K562 (cell line): ENCODE results near the gene NPB. TPM values are rescaled to one million over a fixed set of nuclear protein-coding genes. Genes with fewer than 3 reads are reported as not detected.

Experiments used
- ARID3B ChIP-seq: fragments of 250-450 bp; sonication (Bioruptor Pico); IDR thresholded peaks from 2 replicates; pipeline ENCODE4 v1.4.0; 2020; ENCODE audit warnings: borderline replicate concordance
- CHD2 ChIP-seq: IDR thresholded peaks from 2 replicates; pipeline ENCODE4 v1.6.1; 2011; ENCODE audit warnings: low read depth, low read length
- DNMT1 ChIP-seq: fragments of 450-650 bp; IDR thresholded peaks from 2 replicates; pipeline ENCODE4 v1.6.1; 2016; ENCODE audit warnings: antibody characterized with exemption, mild to moderate bottlenecking
- ETS1 ChIP-seq: conservative IDR thresholded peaks from 2 replicates; pipeline ENCODE4 v1.6.1; 2011; ENCODE audit warnings: low read depth, mild to moderate bottlenecking, low read length; ENCODE audit not compliant: control insufficient read depth
- HMGN3 ChIP-seq: IDR thresholded peaks from 2 replicates; pipeline ENCODE4 v1.6.1; 2011; ENCODE audit warnings: borderline replicate concordance, low read depth, mild to moderate bottlenecking, mixed read lengths, low read length; ENCODE audit not compliant: insufficient read length; ENCODE audit errors: extremely low read depth
- ILK ChIP-seq: fragments of 450-650 bp; IDR thresholded peaks from 2 replicates; pipeline ENCODE4 v1.6.1; 2016; ENCODE audit warnings: missing genetic modification characterization, low read depth, mild to moderate bottlenecking, missing compliant biosample characterization, moderate library complexity, borderline replicate concordance
- JUND ChIP-seq, 2 experiments: IDR thresholded peaks; 2 replicates in 1 of 2; 3 replicates in 1 of 2; pipeline ENCODE4 v1.6.1; 2011; ENCODE audit warnings: borderline replicate concordance in 2 of 2, low read depth in 2 of 2, low read length in 2 of 2, improper control_type of control experiment in 1 of 2, missing biosample characterization in 1 of 2, missing genetic modification characterization in 1 of 2, missing genetic modification reagents in 1 of 2
- KLF13 ChIP-seq: fragments of 450-650 bp; IDR thresholded peaks from 2 replicates; pipeline ENCODE4 v1.6.1; 2016; ENCODE audit warnings: missing genetic modification characterization, low read depth, mild to moderate bottlenecking, missing compliant biosample characterization, moderate library complexity, borderline replicate concordance
- NRF1 ChIP-seq, 2 experiments: fragments of 450-650 bp; IDR thresholded peaks in 1 of 2; conservative IDR thresholded peaks in 1 of 2; 2 replicates each; pipeline ENCODE4 v1.6.1; 2014; ENCODE audit warnings: mild to moderate bottlenecking in 2 of 2
- POLR3G ChIP-seq: IDR thresholded peaks from 2 replicates; pipeline ENCODE4 v1.6.1; 2011; ENCODE audit not compliant: insufficient read length, insufficient replicate concordance; ENCODE audit errors: extremely low read depth
- SMARCA4 ChIP-seq: fragments of 450-650 bp; IDR thresholded peaks from 2 replicates; pipeline ENCODE4 v1.6.1; 2016
- SMC3 ChIP-seq: conservative IDR thresholded peaks from 2 replicates; pipeline ENCODE4 v1.6.1; 2011; ENCODE audit warnings: low read depth, low read length, improper control_type of control experiment; ENCODE audit not compliant: insufficient read depth
- TOE1 ChIP-seq, 2 experiments: fragments of 450-650 bp in 1 of 2; sonication (generic) in 1 of 2; formaldehyde crosslinking in 1 of 2; IDR thresholded peaks; 2 replicates each; pipeline versions ENCODE4 v1.7.1 to v1.8.0; 2016 to 2022; ENCODE audit warnings: borderline replicate concordance in 2 of 2, mild to moderate bottlenecking in 2 of 2, antibody characterized with exemption in 1 of 2, inconsistent platforms in 1 of 2, low read depth in 1 of 2, missing genetic modification reagents in 1 of 2, moderate library complexity in 1 of 2
- YBX1 ChIP-seq: fragments of 450-650 bp; IDR thresholded peaks from 2 replicates; pipeline ENCODE4 v1.7.1; 2016; ENCODE audit warnings: mild to moderate bottlenecking
- ZBTB34 ChIP-seq: fragments of 250-450 bp; sonication (Bioruptor Pico); IDR thresholded peaks from 2 replicates; pipeline ENCODE4 v1.8.0; 2021; ENCODE audit warnings: mild to moderate bottlenecking, moderate library complexity
- ZBTB7A ChIP-seq: IDR thresholded peaks from 2 replicates; pipeline ENCODE4 v1.6.1; 2011; ENCODE audit warnings: low read depth, mild to moderate bottlenecking, low read length, moderate library complexity, borderline replicate concordance; ENCODE audit not compliant: control insufficient read depth
- ZFP30 ChIP-seq: fragments of 250-450 bp; sonication (Bioruptor Pico); IDR thresholded peaks from 2 replicates; pipeline ENCODE4 v1.8.0; 2022; ENCODE audit warnings: moderate library complexity, mild to moderate bottlenecking, inconsistent platforms, borderline replicate concordance
- ZNF586 ChIP-seq: fragments of 450-650 bp; formaldehyde crosslinking; conservative IDR thresholded peaks from 2 replicates; pipeline ENCODE4 v1.4.0; 2020; ENCODE audit warnings: mild to moderate bottlenecking, moderate library complexity
- polyA plus RNA-seq, 8 experiments: library from polyadenylated mRNA; depleted of rRNA in 4 of 8; stranded (reverse) in 5 of 8; unstranded in 3 of 8; fragments of >200 nt; fragmentation: Nextera tagmentation in 2 of 8; fragmentation: Illumina TruSeq in 1 of 8; extraction: Ambion mirVana in 2 of 8; extraction: Trizol in 1 of 8; gene quantifications; 2 replicates each; pipeline versions ENCODE4 v1.2.1 to v1.2.3, GENCODE V29; 2011 to 2014; ENCODE audit warnings: inconsistent platforms in 1 of 8, missing spikeins in 1 of 8
- total RNA-seq, 7 experiments: library from RNA; depleted of rRNA in 6 of 7; stranded (reverse); fragments of >200 nt in 6 of 7; fragmentation: Illumina TruSeq in 2 of 7; extraction: Trizol in 2 of 7; gene quantifications; 2 replicates each; pipeline versions ENCODE4 v1.2.1 to v1.2.3, GENCODE V29; 2011 to 2021; ENCODE audit warnings: low replicate concordance in 1 of 7
- TF ChIP-seq, protein P1 (sequence below): fragments of 450-650 bp; IDR thresholded peaks from 2 replicates; pipeline ENCODE4 v1.6.1; 2014; ENCODE audit warnings: low read depth, mild to moderate bottlenecking, moderate library complexity, borderline replicate concordance

Gene NPB
- total and polyA plus RNA-seq, 9 of the 15 experiments (the other 6 are each of a cell fraction or from before 2014, with no cell fraction given) = 0.03 to 0.61 (median 0.14) TPM; not detected in 2

GRCh38 chr17:81869221-81870130 lies 32.6 kb upstream of the NPB start (continued):
- TF ChIP-seq NRF1 (conservative IDR thresholded peaks at IDR 0.05 in 1 of 2, IDR thresholded peaks at IDR 0.05 in 1 of 2) (peak; percentile 73 to 75), ZFP30 (CRISPR knock-in tag) (no peak), POLR3G (no peak), ZNF586 (CRISPR knock-in tag) (no peak), YBX1 (no peak), DNMT1 (no peak), JUND (IDR thresholded peaks at IDR 0.05; ENCODE audit: borderline replicate concordance, low read depth, low read length) (no peak), JUND (tag; IDR thresholded peaks at IDR 0.05; ENCODE audit: borderline replicate concordance, low read depth, low read length) (no peak), TOE1 (IDR thresholded peaks at IDR 0.05; ENCODE audit: borderline replicate concordance) (0 out of 2 replicates have a peak, but pooled peaks have one; percentile 58), TOE1 (CRISPR knock-in tag; IDR thresholded peaks at IDR 0.05; ENCODE audit: borderline replicate concordance, low read depth) (no peak), HMGN3 (peak; percentile 11), ZBTB7A (peak; percentile 97), CHD2 (no peak), ARID3B (CRISPR knock-in tag) (no peak), SMC3 (peak; percentile 63), ETS1 (0 out of 2 replicates have a peak, but pooled peaks have one; percentile 34), KLF13 (tag) (no peak), SMARCA4 (no peak), ZBTB34 (CRISPR knock-in tag) (no peak), ILK (tag) (no peak)
- TF ChIP-seq, protein P1, sequence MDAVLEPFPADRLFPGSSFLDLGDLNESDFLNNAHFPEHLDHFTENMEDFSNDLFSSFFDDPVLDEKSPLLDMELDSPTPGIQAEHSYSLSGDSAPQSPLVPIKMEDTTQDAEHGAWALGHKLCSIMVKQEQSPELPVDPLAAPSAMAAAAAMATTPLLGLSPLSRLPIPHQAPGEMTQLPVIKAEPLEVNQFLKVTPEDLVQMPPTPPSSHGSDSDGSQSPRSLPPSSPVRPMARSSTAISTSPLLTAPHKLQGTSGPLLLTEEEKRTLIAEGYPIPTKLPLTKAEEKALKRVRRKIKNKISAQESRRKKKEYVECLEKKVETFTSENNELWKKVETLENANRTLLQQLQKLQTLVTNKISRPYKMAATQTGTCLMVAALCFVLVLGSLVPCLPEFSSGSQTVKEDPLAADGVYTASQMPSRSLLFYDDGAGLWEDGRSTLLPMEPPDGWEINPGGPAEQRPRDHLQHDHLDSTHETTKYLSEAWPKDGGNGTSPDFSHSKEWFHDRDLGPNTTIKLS = no peak
